Astrocyte (in vitro differentiated cells and primary cell): ENCODE measurements around the gene HSCB.

Experiments used
- CTCF ChIP-seq: IDR thresholded peaks from 2 replicates; pipeline ENCODE4 v1.5.1; 2011; ENCODE audit warnings: low read depth, mild to moderate bottlenecking, inconsistent platforms, low read length, moderate library complexity; ENCODE audit not compliant: insufficient read depth
- EZH2 ChIP-seq: IDR thresholded peaks from 2 replicates; pipeline ENCODE4 v1.6.1; 2012; ENCODE audit warnings: mild to moderate bottlenecking, low read length, inconsistent platforms; ENCODE audit not compliant: insufficient read depth

GRCh38 chr22:28766628-28767027 is 24.8 kb downstream of the HSCB start:
- TF ChIP-seq EZH2 (no peak), CTCF (no peak)
